NCI-H1105 (cell line): ENCODE measurements around the gene CCDC177.

ENCODE experiments used
- DNase-seq: peaks from one replicate; lab custom pipeline; 2025; lab: John Stamatoyannopoulos, UW

Gene CCDC177

DNA sequence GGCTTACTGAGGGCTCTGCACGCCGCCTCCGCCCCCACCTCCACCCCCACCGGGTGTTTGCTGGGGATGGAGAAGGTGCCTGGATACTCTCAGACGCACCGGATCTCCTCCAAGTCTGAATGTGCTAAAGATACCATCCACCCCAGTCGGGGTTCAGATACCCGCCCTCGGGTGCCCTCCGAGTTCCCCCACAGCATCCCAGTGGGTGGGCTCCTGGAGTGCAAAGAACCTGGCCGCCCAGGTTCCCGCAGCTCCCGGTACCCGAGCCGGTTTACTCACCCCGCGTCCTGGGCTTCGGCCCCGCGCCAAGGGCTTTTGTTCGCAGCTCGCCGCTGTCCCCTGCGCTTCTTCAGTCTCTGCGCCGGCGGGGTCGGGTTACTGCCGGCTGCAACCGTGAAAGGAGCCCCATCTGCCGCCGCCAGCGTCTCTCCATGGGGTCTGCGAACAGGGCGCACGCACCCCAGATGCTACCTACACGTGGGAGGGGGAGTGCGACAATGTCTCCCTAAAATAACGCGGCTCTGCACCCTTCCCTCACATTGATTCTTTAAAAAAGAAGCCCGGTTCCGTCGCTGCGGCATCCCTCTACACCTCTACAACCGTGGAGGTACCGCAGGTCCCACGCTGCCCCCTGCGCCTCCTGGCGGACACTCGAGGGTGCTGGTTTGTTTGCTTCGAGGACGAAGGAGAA lies at the start of gene CCDC177:
TSS of gene CCDC177 (minus strand) at position 609 of the 691 bp plus-strand sequence. CDS start 1,249 bp downstream, outside the sequence.
- peak; percentile 79 for DNase-seq

DNA sequence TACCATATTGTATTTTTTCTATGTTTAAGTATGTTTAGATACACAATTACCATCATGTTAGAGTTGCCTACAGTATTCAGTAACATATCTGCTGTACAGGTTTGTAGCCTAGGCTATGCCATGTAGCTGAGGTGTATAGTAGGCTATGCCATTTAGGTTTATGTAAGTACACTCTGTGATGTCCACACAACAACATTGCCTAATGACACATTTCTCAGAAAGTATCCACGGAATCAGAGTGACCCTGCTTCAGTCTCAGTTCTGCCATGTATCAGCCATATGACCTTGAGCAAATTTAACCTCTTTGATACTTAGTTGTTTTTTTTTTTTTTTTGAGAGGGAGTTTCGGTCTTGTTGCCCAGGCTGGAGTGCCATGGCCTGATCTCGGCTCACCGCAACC lies 49.5 kb upstream of the CCDC177 start:
- no peak for DNase-seq

- no peak for DNase-seq
Observed at GRCh38 chr14:69620981-69621380, 46.3 kb upstream of the CCDC177 start.

GRCh38 chr14:69620211-69620611 lies 45.5 kb upstream of the CCDC177 start:
- DNase-seq, result no peak

- no peak for DNase-seq
Observed at GRCh38 chr14:69619012-69619411, 44.3 kb upstream of the CCDC177 start.

DNA sequence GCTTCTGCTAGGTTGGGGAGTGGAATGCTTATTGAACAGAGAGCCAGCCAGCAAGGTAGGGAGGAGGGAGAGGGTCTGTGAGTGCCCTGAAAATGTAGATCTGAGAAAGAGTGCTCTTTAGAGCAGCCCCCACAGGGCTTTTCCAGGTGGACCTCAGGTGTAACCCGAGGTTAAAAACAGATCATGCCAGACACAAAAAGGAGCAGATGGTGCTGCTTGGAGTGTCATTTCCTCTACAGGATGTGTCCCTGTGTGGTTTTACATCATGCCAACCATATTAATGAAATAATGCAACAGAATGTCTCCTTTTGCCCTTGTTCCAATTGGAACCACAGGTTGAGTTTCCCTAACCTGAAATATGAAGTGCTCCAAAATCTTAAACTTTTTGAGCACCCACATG lies 43.1 kb upstream of the CCDC177 start:
- no peak for DNase-seq

DNA sequence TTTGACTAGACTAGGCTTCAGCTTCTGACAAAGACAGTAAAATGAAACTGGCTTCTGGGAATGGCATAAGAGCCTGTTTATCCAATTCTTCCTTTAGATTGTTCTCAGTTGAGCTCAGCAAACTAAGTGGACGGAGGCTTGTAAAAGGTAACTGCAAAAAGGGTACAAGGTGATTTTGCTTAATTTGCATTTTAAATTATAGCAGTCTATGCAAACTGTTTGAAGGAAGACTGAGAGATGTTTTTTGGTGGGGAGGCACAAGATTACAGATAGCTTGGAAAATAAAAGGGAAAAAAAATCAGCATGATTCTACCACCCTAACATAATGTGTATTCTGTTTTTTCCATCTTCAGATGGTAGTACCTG lies 41.7 kb upstream of the CCDC177 start:
- DNase-seq, result no peak

- DNase-seq, result peak; percentile 52
Observed at GRCh38 chr14:69615496-69616407, 41.1 kb upstream of the CCDC177 start.

- no peak for DNase-seq
Observed at GRCh38 chr14:69615121-69615495, 40.4 kb upstream of the CCDC177 start.

DNA sequence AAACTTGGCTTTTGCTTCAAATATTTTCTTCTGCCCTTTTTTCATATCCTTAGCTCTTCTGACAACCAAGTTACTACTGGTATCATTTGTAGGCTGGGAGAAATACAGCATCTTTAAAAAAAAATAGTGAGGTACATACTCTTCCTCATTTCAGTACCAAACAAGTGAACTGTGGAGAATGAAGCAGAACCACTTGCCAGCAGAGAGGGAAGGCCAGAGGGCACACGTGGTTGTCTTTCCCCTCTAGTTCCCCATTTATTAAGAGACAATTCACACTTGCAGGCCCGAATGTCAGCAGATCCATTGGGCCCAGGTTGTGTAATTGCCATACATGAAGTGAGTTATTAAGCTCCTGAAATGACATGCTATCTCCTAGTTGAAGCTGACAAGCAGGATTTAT lies 39.9 kb upstream of the CCDC177 start:
- DNase-seq, result no peak

- no peak for DNase-seq
Observed at GRCh38 chr14:69613312-69614073, 38.8 kb upstream of the CCDC177 start.

DNA sequence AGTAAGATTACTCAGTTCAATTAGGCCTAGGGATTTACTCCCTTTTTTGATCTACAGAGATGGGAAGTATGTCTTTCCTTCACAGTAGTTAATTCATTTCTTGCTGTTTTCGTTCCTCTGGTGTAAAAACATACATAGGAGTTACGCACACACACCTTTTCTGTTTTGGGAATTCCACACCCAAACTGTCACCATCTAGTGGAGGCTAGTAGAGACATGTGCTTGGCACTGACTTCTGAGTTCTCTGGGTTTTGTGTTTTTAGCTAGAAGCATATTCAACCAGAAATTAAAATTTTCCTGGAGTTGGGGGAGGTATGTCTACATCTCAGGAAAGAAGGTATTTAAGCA lies 38.1 kb upstream of the CCDC177 start:
- no peak for DNase-seq

- DNase-seq, result peak; percentile 24
Observed at GRCh38 chr14:69612014-69612782, 37.5 kb upstream of the CCDC177 start.

GRCh38 chr14:69611172-69612013 lies 36.7 kb upstream of the CCDC177 start, which contains the start of gene SUSD6:
Gene SUSD6 (plus strand): TSS chr14:69611596. CDS start chr14:69658593, 46,997 bp downstream.
- peak; percentile 94 for DNase-seq

- no peak for DNase-seq
Observed at GRCh38 chr14:69610874-69611171, 36.2 kb upstream of the CCDC177 start.

GRCh38 chr14:69610020-69610873 lies 35.6 kb upstream of the CCDC177 start:
- no peak for DNase-seq

DNA sequence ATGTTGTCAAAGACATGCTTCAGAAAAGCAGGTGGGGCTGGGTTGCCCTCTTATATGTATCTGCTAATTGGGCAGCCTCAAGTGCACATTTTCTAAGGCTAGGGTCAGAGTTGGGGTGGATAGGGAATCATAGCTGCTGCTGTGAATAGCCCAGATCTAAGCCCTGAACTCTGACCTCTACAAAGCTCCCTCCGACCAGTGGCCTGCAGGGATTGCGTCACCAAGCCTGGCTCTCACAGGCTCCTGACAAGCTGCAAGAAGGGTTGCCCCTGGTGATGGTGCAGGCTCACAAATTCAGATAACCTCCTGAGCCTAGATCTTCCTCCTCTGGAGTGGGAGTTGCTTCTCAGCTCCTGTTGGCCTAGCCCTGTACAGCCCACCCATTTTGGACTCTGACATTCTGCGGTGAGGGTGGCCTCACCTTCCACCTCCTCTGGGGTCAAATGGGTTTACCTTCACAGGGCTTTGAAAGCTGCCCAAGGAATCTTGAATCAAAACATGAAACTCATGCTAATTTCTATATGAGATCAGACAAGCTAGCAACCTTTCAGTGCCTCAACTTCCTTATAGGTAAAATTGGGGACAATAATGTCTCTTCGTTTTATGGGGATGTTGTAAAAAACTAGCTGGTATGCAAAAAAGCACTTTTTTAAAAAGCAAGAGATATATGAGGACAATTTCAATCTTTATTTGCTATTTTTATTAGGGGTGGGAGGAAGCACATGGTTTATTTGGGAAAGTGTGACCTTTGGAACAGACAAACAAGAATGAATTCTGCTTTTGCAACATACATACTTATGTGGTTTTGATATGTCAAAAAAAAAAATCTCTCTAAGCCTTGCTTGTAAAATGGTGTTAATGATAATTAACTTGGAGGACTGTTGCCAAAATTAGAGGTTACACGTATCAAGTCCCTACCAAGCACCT lies 31.9 kb upstream of the CCDC177 start:
- no peak for DNase-seq

DNA sequence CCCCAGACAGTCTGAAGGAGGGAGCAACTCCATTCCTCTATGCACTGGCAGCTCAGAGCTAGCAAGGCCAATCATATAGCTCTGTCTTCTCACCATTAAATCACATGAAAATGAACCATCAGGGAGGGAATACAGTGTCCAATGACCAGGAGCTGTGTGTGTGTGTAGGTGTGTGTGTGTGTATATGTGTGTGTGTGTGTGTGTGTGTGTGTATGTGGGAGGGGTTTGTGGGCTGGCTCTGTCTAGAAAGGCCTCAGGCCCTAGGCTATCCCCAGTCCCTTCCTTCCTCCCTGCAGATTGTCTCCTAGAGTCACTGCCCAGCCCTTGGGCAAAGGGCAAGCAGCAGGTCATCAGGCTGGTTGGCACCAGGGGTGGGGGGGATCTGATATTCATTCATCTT lies 31.1 kb upstream of the CCDC177 start:
- no peak for DNase-seq

DNA sequence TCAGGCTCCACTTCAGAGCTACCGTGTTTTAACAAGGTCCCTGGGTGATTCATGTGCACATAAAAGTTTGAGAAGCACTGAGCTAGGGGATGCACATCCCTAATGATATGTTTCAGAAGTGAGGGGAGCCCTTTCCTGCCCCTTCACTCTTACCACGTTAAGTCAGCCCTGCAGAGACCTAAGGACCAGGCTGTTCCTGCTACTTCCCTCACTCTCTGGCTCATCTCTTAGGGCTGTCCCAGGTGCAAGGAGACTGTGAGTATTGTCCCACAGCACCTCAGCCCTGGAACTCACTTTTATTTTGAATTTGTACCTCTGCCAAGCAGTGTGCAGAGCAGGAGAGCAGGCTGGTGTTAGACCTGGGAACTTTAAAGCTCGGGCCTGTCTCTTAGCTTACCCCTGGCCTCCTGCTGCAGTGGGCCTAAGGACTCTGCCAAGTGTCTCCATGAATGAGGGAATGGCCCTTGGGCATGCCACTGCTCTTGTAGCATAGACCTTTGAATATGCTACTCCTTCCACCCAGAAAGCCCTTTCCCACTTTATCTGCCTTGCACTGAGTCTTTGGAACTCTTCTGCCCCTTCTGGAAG lies 25.7 kb upstream of the CCDC177 start:
- no peak for DNase-seq
